Suppressor macrophage (primary cell): ENCODE measurements around the gene SPINK4.

Experiments used
- DNase-seq, 4 experiments: peaks; one replicate each; pipeline ENCODE4 v3.0.0-alpha.2; 2020 to 2022

Gene SPINK4

DNA sequence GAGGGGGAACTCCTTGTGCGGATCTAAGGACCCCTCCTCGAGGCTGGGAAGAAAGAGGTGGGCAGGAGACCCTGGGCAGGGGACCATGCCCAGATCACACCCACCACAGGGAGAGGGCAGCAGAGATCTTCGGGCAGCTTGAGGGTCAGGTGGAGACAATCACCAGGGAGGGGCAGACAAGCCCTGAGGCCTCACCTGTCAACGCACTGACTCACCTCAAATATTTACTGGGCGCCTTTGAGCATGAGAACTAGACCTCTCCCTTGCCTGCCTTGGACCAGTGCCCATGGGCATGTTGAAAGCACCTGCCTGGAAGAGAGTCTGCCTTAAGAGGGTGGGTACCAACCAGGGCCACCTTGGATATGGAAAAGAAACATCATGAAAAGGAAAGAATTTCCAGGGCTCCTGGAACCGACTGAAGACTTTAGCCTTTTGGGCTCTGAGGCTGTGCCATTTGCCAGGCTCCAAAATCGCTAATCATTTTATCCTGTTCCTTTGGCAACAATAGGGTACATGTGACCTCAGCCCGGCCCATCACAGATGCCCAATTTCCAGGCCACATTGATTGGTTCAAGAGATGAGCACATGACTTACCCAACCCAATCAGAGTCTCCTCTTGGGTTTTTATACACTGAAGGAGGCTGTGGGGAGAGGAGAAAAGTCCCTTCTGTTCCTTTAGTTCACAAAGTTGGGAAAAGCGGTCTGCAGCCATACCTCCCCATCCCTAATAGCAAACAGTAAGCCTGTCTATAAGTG is 10.4 kb upstream of the SPINK4 start:
- no peak for DNase-seq

- no peak for DNase-seq
Observed at GRCh38 chr9:33230756-33231622, 9.0 kb upstream of the SPINK4 start.

DNA sequence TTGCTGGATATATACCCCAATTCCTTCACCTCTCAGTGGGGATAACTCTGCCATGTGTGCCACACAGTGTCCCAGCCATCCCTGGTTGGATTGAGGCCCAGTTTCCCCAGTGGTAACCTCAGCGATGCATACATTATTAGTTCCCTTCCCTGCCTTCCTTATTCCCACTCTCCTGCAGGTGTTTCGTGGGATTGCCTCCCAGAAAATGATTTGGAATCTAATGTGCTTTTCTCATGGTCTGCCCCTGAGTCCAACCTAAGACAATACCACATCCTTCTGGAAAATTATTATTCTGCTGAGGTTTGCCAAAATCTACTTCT is 8.4 kb upstream of the SPINK4 start:
- no peak for DNase-seq

DNA sequence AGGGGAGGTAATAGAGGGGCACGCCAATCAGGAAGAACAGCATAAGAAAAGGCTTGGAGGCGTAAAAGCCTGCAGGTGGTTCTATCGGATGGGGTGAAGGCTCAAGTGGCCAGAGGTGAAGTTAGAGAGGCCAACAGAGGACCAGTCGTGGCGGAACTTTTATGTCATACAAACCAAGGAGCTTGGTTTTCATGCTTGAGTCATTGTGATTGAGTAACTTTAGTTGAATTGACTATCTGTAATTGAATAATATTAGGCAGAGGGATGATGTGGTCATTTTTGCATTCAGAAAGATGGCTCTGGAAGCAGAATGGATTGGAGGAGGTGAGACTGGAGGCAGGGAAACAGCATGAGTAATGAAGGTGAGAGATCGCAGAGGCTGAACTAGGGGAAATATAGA is 7.2 kb upstream of the SPINK4 start:
- no peak for DNase-seq

DNA sequence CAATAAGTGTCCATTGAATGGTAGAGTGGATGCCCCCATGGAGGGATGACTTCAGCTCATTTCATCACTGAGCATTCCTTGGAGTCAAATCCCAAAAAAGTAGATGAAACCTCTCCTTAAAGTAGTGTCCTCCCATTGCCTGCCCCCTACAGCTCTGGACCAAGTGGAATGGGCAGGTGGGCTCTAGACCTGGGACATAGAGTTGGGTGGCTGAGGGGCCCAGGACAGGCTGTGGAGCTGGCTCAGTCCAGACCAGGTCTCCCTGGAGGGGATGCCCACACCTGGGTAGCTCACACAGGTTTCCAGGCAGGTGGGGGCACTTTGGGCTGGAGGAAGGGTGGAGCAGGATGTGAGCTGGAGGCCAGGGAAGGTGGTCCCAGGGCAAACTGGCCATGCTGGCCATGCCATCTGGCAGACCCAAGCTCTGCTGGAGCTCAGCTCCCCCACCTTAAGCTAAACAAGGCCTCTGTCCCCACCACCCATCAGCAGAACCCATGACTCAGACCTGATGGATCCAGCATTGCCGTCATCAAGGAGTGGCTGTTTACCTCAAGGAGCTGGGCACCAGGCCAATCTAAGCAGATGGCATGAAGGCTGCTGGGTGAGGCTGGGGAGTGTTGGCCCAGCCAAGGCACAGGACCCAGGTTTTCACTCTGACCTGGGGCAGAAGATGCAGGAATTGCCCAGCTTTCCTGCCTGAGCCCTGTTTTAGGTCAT is 6.2 kb upstream of the SPINK4 start:
- DNase-seq = no peak

GRCh38 chr9:33234511-33235467 is 5.2 kb upstream of the SPINK4 start:
- DNase-seq = no peak

- DNase-seq = no peak
Observed at GRCh38 chr9:33236571-33236970, 3.4 kb upstream of the SPINK4 start.

GRCh38 chr9:33241298-33241697 is 1.3 kb downstream of the SPINK4 start:
- DNase-seq = no peak

DNA sequence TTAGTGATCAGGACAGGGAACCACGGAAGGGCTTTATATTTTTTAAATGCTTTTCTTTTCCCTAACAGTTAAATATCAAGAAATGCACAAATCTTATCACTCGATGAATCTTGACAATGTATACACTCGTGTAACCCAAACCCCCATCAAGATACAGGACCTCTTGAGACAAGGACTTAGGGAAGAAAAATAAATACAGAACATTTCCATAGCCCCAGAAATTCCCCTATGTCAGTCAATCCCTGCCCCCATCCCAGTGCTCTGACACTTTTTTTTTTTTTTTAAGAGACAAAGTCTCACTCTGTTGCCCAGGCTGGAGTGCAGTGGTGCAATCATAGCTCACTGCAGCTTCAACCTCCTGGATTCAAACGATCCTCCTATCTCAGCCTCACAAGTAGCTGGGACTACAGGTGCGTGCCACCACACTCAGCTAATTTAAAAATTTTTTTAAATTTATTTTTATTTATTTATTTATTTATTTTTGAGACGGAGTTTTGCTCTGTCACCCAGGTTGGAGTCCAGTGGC is 2.7 kb downstream of the SPINK4 start:
- no peak for DNase-seq

- DNase-seq = no peak
Observed at GRCh38 chr9:33244137-33244784, 4.3 kb downstream of the SPINK4 start.

GRCh38 chr9:33245341-33245740 is 5.4 kb downstream of the SPINK4 start:
- no peak for DNase-seq

DNA sequence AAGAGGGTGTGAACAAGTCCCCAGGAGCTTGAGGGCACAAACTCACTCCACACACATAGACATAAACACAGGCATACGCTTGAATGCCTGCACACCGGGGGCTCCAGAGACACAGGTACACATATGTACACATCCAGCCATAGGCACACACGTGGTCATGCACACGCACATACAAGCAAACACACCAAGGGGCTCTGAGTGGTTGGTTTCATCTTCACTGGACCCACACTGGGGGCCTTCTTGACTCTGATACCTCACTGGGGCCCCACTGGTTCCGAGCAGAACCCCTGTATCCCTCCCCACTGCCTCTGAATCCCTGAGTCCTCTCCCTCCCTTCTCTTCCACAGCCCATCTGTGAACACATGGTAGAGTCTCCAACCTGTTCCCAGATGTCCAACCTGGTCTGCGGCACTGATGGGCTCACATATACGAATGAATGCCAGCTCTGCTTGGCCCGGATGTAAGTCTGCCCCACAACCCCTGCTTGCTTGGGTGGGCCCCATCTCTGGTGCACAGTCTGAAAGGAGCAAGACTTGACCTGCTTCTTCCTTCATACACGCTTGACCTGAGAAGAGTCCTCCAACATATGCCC is 6.4 kb downstream of the SPINK4 start:
- no peak for DNase-seq

DNA sequence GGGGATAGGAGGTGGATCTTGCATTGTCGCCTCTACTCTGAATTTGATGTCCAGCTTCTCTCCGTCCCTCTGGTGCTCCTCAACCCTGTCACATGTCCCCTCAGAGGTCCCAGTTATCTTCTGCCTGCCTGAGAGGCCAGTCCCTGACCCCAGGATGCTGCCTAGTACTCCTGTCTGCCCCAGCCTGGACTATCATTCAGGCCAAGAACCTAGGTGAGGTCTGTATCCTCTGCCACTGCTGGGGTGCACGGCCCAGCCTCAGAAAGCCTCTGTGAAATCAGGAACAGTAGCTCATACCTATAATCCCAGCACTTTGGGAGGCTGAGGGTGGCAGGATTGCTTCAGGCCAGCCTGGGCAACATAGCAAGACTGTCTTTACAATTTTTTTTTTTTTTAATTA is 8.6 kb downstream of the SPINK4 start:
- DNase-seq = no peak

GRCh38 chr9:33249087-33249658 is 9.2 kb downstream of the SPINK4 start:
- DNase-seq = no peak

GRCh38 chr9:33249983-33250382 is 10.0 kb downstream of the SPINK4 start:
- DNase-seq = no peak

DNA sequence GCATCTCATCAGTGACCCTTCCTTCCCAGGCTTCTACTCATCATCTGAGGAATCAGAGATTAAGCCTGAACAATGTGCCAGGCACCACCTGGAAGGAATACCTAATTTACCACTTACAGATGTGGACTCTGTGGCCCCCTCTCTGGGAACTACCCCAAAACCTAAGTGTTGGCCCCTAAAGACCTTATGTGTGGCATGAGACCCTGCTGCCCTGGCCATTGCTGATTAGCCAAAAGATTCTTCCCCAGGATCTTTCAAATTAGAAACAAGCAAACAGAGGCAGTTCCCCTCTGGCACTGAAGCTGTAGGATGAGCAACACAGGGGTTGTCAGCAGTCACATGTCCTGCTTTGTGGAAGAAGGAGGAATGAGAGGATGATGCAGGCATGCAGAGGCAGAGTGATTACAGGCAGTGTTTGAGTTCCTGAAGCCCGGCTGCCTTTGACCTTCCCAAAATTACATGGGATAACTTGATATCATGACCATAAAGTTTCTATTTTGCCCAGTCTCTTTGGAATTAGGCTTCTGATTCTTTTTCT is 10.6 kb downstream of the SPINK4 start:
- peak; percentile 76 to 89 (median 84) for DNase-seq

GRCh38 chr9:33254211-33254610 is 14.2 kb downstream of the SPINK4 start:
- DNase-seq = no peak

- no peak for DNase-seq
Observed at GRCh38 chr9:33255014-33255413, 15.0 kb downstream of the SPINK4 start.

GRCh38 chr9:33255471-33255870 is 15.5 kb downstream of the SPINK4 start:
- no peak for DNase-seq

- DNase-seq = no peak
Observed at GRCh38 chr9:33256236-33256635, 16.3 kb downstream of the SPINK4 start.
